Memory B cell (primary cell): ENCODE measurements around the gene SDR42E1.
"Not testable (repeated sequence)": the region's sequence is repeated elsewhere in the genome, so short reads cannot be mapped to it uniquely, and the experiment has no call there.

ENCODE experiments used
- ATAC-seq: fragments of 150-1000 bp; cut with Tn5 transposase; 2 replicates; pipeline ENCODE4 v1.10.0; 2021; ENCODE audit warnings: low read depth, mild to moderate bottlenecking, moderate library complexity
- DNase-seq, 2 donors: peaks; one replicate each; pipeline ENCODE4 v3.0.0; 2022; ENCODE audit warnings: low spot score in 2 of 2
- H3K27ac Mint-ChIP-seq: one replicate; pipeline ENCODE4 v1.8.0; 2022; ENCODE audit warnings: mild to moderate bottlenecking, moderate library complexity, mixed read lengths
- H3K27me3 Mint-ChIP-seq: one replicate; pipeline ENCODE4 v1.8.0; 2022; ENCODE audit warnings: mixed read lengths
- H3K36me3 Mint-ChIP-seq: one replicate; pipeline ENCODE4 v1.8.0; 2022; ENCODE audit warnings: mild to moderate bottlenecking, mixed read lengths
- H3K4me1 Mint-ChIP-seq: one replicate; pipeline ENCODE4 v1.8.0; 2022; ENCODE audit warnings: mixed read lengths
- H3K4me3 Mint-ChIP-seq: one replicate; pipeline ENCODE4 v1.8.0; 2022; ENCODE audit warnings: mild to moderate bottlenecking, moderate library complexity, mixed read lengths
- H3K9me3 Mint-ChIP-seq: one replicate; pipeline ENCODE4 v1.8.0; 2022; ENCODE audit warnings: mixed read lengths

The SDR42E1 gene

DNA sequence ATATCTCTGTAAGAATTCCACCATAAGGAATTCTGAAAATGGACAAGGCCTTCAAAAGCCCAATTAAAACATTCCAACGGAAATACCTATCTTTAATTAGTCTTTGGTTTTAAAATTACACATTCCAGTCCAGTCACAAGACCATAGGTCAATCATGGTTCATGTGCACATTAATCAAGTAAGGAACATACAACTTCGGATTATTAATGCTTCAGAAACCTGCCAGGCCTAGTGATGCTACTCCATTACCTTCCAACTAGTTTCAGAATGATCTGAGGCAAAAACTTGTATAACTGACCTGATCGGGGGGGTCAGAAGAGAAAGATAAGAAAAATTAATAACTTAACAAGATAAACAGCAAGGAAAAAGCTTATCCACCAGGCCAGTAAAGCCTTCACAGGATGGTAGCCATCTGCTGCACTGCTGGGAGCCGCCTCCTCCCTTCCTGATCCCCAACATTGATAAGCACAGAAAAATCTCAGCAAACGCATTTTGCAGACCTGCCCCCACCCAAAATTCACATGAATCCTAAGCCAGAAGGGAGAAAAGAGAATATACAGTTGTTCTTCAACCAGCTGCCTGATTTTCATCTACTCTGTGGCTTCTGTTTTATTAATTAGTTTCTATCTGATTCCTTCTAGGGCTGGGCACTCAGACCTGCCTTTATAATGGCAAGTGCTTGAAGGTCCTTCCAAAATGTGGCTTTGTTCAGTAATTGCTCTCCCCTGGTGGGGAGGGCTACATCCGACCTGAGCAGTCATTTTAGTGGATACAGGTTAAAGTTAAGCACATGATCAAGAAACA, 6.0 kb downstream of the SDR42E1 start:
- Mint-ChIP-seq H3K4me1 (peaks cover 4% of the 10 kb centered on the region), H3K36me3 (peaks cover 29% of the 10 kb centered on the region), H3K27ac (no peak overlapping the region), H3K4me3 (no peak overlapping the region), H3K9me3 (peaks cover 5% of the 10 kb centered on the region), H3K27me3 (no peaks in the 10 kb centered on the region)
- DNase-seq (no peak), ATAC-seq (no peak)

- no peak for ATAC-seq
- H3K36me3 Mint-ChIP-seq, result peaks cover 33% of the 10 kb centered on the region
- H3K9me3 Mint-ChIP-seq, result peaks cover 5% of the 10 kb centered on the region
- H3K4me3 Mint-ChIP-seq, result no peak overlapping the region
- no peaks in the 10 kb centered on the region for H3K27me3 Mint-ChIP-seq
- no peak overlapping the region for H3K27ac Mint-ChIP-seq
- DNase-seq, result no peak
- H3K4me1 Mint-ChIP-seq, result peaks cover 4% of the 10 kb centered on the region
Measured at GRCh38 chr16:82004601-82005000, 6.7 kb downstream of the SDR42E1 start.

- Mint-ChIP-seq H3K4me1 (peaks cover 2% of the 10 kb centered on the region), H3K4me3 (no peak overlapping the region), H3K27me3 (no peaks in the 10 kb centered on the region), H3K27ac (no peak overlapping the region), H3K36me3 (peaks cover 28% of the 10 kb centered on the region), H3K9me3 (no peaks in the 10 kb centered on the region)
- DNase-seq, result no peak
- no peak for ATAC-seq
Measured at GRCh38 chr16:82002831-82003230, 8.4 kb downstream of the SDR42E1 start.

DNA sequence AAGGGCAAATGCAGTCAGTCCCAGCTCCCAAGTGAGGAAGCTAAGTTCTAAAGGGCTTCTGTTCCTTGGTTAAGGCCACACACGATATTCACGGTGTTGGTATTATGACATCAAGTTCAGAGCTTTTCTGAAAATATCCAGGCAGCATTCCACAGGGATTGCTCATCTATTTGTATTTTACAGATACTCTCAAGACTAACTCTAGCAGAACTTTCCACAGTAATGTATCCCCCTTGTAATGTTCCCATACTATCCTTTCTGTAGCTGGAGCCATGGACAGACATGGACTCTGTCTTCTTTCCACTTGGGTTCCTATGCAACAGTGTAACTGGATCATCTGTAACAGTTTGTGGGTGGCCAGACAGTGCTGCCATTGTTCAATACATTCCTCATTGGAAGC, 13.5 kb downstream of the SDR42E1 start:
- Mint-ChIP-seq H3K4me3 (no peak overlapping the region), H3K9me3 (no peaks in the 10 kb centered on the region), H3K4me1 (no peaks in the 10 kb centered on the region), H3K27me3 (no peaks in the 10 kb centered on the region), H3K36me3 (peaks cover 22% of the 10 kb centered on the region), H3K27ac (no peak overlapping the region)
- ATAC-seq (no peak), DNase-seq (no peak)

DNA sequence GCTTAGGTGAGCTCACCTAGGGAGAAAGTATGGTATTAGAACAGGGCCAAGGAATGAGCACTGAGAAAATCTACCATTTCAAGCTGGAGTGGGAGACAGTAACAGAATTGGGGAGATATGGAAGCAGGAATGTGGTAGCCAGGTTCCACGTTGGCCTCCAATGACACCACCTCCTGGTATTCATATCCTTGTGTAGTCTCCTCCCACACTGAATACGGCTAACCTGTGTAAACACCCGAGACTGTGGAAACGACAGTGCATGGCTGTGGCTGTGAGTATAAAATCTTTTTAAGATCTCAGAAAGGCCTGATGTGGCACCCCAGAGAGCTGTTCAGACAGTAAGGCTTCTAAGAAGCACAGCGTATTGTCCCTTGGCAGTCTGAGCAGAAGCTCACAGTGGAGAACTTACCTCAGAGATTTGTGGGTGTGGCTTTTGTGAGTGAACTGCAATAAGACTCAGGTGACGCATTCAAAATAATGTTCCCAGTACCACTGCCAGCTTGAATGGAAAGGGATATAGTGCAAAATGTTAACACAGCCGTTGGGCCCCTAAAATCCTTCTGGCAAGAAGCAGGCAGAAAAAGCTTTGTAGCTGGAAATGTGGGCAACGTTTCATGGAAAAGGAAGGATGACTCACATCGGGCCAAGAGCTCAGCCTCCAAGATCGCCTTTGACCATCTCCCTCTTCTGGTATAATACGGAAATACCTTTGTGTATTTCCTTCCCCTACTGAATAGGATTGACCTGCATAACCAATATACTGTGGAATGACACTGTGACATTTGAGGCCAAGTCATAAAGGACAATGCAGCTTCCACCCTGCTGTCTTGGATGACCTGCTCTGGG, 14.4 kb downstream of the SDR42E1 start:
- Mint-ChIP-seq H3K36me3 (peaks cover 22% of the 10 kb centered on the region), H3K4me3 (no peak overlapping the region), H3K4me1 (no peaks in the 10 kb centered on the region), H3K27ac (no peak overlapping the region), H3K27me3 (no peaks in the 10 kb centered on the region), H3K9me3 (no peaks in the 10 kb centered on the region)
- DNase-seq (no peak), ATAC-seq (no peak)

DNA sequence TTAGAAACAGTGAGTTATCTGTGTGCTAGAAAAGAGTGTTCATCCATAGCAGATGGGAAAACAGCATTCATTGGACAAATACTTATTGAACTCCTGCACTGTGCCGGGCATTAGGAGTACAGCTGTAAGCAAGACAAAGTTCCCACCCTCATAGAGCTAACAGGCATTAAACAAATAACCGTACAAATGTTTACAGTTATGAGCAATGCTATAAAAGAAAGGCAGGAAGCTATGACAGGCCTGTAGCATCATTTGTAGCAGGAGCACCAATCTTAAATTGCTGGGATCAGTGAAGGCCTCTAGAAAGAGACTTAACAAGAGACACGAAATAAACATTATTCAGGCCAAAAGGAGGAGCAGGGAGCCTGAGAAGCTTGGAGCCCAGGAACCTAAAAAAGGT, 15.6 kb downstream of the SDR42E1 start:
- Mint-ChIP-seq H3K4me3 (no peak overlapping the region), H3K36me3 (peaks cover 21% of the 10 kb centered on the region), H3K27me3 (no peaks in the 10 kb centered on the region), H3K4me1 (no peaks in the 10 kb centered on the region), H3K9me3 (no peaks in the 10 kb centered on the region), H3K27ac (no peak overlapping the region)
- no peak for ATAC-seq
- no peak for DNase-seq

DNA sequence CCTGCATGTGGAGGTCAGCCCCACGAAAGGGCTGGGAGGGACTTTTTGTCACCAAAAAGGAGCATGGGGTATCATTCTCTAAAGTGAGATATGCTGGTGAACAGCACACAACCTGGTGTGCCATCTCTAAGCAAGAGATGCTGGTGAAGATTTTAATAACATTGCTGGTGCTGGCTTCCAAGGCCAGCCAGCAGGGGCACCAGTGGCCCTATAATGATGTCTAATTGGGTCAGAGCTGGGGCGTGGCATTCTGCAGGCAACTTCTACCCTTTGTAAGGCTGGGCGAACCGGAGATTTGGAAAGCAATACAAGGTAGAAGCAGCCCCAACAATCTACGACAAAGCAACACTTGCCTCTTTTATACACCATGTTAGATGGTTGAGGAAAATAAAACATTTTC, 16.8 kb downstream of the SDR42E1 start:
- Mint-ChIP-seq H3K4me1 (no peaks in the 10 kb centered on the region), H3K9me3 (no peaks in the 10 kb centered on the region), H3K4me3 (no peak overlapping the region), H3K27ac (no peak overlapping the region), H3K36me3 (peaks cover 16% of the 10 kb centered on the region), H3K27me3 (no peaks in the 10 kb centered on the region)
- DNase-seq (no peak), ATAC-seq (no peak)

GRCh38 chr16:81992859-81993258, 18.4 kb downstream of the SDR42E1 start:
- H3K36me3 Mint-ChIP-seq, result peaks cover 9% of the 10 kb centered on the region
- no peak overlapping the region for H3K27ac Mint-ChIP-seq
- H3K9me3 Mint-ChIP-seq, result no peaks in the 10 kb centered on the region
- H3K4me3 Mint-ChIP-seq, result no peak overlapping the region
- no peaks in the 10 kb centered on the region for H3K4me1 Mint-ChIP-seq
- DNase-seq (no peak), ATAC-seq (no peak)
- H3K27me3 Mint-ChIP-seq, result no peaks in the 10 kb centered on the region

DNA sequence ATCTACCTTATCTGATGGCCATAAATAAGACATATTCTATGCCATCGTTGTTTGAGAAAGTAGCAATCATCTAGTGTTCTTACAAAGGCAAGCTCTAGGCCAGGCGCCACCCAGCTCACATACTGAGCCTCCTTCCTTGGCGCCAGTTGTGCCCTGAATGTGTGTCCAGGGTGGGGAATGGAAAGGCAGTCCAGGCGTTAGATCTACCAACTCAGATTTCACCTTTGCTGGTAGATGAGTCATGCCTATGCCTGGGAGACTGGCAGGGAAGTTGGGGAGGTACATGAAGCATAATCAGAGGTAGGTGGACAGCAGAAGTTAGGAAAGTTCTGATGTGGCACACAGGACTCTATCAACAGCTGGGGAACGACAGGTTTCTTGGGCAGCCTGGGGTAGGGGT, 23.6 kb downstream of the SDR42E1 start:
- Mint-ChIP-seq H3K4me1 (no peaks in the 10 kb centered on the region), H3K36me3 (no peaks in the 10 kb centered on the region), H3K9me3 (no peaks in the 10 kb centered on the region), H3K27me3 (peaks cover 6% of the 10 kb centered on the region), H3K27ac (no peak overlapping the region), H3K4me3 (no peak overlapping the region)
- ATAC-seq (no peak), DNase-seq (no peak)

- peaks cover 6% of the 10 kb centered on the region for H3K27me3 Mint-ChIP-seq
Measured at GRCh38 chr16:81987121-81987520, 24.1 kb downstream of the SDR42E1 start.

GRCh38 chr16:81977335-81977942, 33.8 kb downstream of the SDR42E1 start:
- H3K4me3 Mint-ChIP-seq, DNase-seq, H3K27me3 Mint-ChIP-seq, H3K27ac Mint-ChIP-seq, H3K4me1 Mint-ChIP-seq, H3K36me3 Mint-ChIP-seq, H3K9me3 Mint-ChIP-seq, ATAC-seq: not testable (repeated sequence)

More at GRCh38 chr16:81987121-81987520, 24.1 kb downstream of the SDR42E1 start:
- no peak overlapping the region for H3K27ac Mint-ChIP-seq
- no peak for DNase-seq
- H3K9me3 Mint-ChIP-seq, result no peaks in the 10 kb centered on the region
- ATAC-seq, result no peak
- H3K36me3 Mint-ChIP-seq, result no peaks in the 10 kb centered on the region
- H3K4me3 Mint-ChIP-seq, result no peak overlapping the region
- H3K4me1 Mint-ChIP-seq, result no peaks in the 10 kb centered on the region

- Mint-ChIP-seq H3K27ac (no peak overlapping the region), H3K27me3 (peaks cover 7% of the 10 kb centered on the region), H3K4me1 (no peaks in the 10 kb centered on the region), H3K36me3 (peaks cover 16% of the 10 kb centered on the region), H3K4me3 (no peak overlapping the region), H3K9me3 (peaks cover 22% of the 10 kb centered on the region)
- no peak for DNase-seq
- ATAC-seq, result no peak
Measured at GRCh38 chr16:81975637-81976036, 35.6 kb downstream of the SDR42E1 start.

- peaks cover 17% of the 10 kb centered on the region for H3K36me3 Mint-ChIP-seq
- no peaks in the 10 kb centered on the region for H3K4me1 Mint-ChIP-seq
- DNase-seq (no peak), ATAC-seq (no peak)
- H3K27ac Mint-ChIP-seq, result no peak overlapping the region
- peaks cover 7% of the 10 kb centered on the region for H3K27me3 Mint-ChIP-seq
- no peak overlapping the region for H3K4me3 Mint-ChIP-seq
- peaks cover 27% of the 10 kb centered on the region for H3K9me3 Mint-ChIP-seq
Measured at GRCh38 chr16:81973737-81974136, 37.5 kb downstream of the SDR42E1 start.

DNA sequence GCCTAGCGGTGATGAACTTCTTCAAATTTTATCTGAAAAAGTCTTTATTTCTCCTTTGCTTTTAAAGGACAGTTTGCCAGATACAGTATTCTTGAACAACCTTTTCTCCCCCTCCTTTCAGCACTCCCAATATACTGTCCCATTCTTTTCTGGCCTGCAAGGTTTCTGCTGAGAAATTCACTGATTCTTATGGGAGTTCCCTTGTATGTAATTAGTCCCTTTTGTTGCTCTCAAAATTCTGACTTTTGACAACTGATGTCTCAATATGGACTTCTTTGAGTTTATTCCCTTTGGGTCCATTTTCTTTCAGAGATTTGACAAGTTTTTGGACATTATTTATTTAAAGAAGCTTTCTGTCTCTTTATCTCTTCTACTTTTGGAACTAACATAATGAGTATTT, 39.4 kb downstream of the SDR42E1 start:
- H3K27ac Mint-ChIP-seq, result no peak overlapping the region
- peaks cover 7% of the 10 kb centered on the region for H3K27me3 Mint-ChIP-seq
- no peak overlapping the region for H3K4me3 Mint-ChIP-seq
- H3K9me3 Mint-ChIP-seq, result peaks cover 31% of the 10 kb centered on the region
- H3K36me3 Mint-ChIP-seq, result peaks cover 17% of the 10 kb centered on the region
- peaks cover 5% of the 10 kb centered on the region for H3K4me1 Mint-ChIP-seq
- ATAC-seq (no peak), DNase-seq (no peak)
